ENCODE measurements around the gene RCC1. TPM values are rescaled to one million over a fixed set of nuclear protein-coding genes. Genes with fewer than 3 reads are reported as not detected.
A peak's percentile ranks its signal among the peaks of the same experiment; 100 is the strongest.

Gene RCC1
- total RNA-seq, 4 donors from 2014 or later = 14.7 to 18.3 (median 15.2) TPM

DNA sequence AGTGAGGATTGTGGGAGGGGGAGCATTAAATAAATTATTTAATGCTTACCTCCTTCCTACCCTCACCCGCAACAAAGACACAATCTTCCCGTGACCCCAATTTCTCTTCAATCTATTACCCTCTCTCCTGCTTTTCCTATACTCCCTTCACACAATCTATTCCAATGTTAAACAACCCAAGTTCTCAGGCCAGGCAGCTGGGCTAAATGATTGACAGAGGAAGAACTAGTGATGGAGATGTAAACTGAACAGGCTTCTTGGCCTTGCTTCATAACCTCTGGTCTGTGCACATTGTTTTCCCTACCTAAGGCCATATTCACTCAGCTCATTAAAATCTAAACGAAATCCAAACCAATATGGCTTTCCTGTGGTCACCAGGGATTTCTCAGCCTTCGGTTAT lies 3.9 kb upstream of the RCC1 start:
- TF ChIP-seq CTCF (IDR thresholded peaks at IDR 0.05) (no peak), POLR2A (IDR thresholded peaks at IDR 0.05) (no peak)
- no peak overlapping the region for H3K4me3 ChIP-seq (ENCODE audit: low read depth, poor library complexity, severe bottlenecking)
- DNase-seq (ENCODE audit: low spot score in 2 of 2) = no peak
- intact Hi-C loops (cut with DNase I; ENCODE audit: low total_unique reads) = no loop called here
- 68 to 71% methylated on average over 4 of the region's 4 CpGs for WGBS, 2 donors

- TF ChIP-seq CTCF (IDR thresholded peaks at IDR 0.05) (no peak), POLR2A (IDR thresholded peaks at IDR 0.05) (no peak)
- WGBS, 2 donors = 83% methylated on average over 3 of the region's 3 CpGs
- intact Hi-C loops (cut with DNase I; ENCODE audit: low total_unique reads) = no loop called here
Observed at GRCh38 chr1:28503117-28503516, 2.7 kb upstream of the RCC1 start.

DNA sequence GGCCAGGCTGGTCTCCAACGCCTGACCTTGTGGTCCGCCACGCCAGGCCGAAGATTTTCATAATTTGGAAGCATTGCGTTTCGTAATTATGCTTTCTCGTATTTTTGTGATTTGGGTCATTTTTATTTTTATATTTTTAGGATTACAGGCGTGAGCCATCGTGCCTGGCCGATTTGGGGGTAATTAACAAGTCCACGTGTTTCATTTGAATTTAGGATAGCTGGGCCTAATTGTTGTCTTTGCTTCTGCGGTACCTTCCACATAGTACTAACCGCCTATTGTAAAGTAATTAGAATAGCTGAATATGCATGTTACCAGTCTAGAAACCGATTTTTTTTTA lies 1.0 kb downstream of the RCC1 start:
- 1% methylated on average over 14 of the region's 14 CpGs for WGBS, 2 donors
- intact Hi-C loops (cut with DNase I; ENCODE audit: low total_unique reads) = no loop called here
- TF ChIP-seq CTCF (IDR thresholded peaks at IDR 0.05) (no peak), POLR2A (IDR thresholded peaks at IDR 0.05) (no peak)
- DNase-seq (ENCODE audit: low spot score in 2 of 2) = no peak
- peak overlapping the region; percentile 61 for H3K4me3 ChIP-seq (ENCODE audit: low read depth, poor library complexity, severe bottlenecking)

More at GRCh38 chr1:28503117-28503516, 2.7 kb upstream of the RCC1 start:
- H3K4me3 ChIP-seq (ENCODE audit: low read depth, poor library complexity, severe bottlenecking) = no peak overlapping the region
- DNase-seq (ENCODE audit: low spot score in 2 of 2) = no peak

- peak overlapping the region; percentile 61 for H3K4me3 ChIP-seq (ENCODE audit: low read depth, poor library complexity, severe bottlenecking)
- TF ChIP-seq CTCF (IDR thresholded peaks at IDR 0.05) (no peak), POLR2A (IDR thresholded peaks at IDR 0.05) (no peak)
- no peak for DNase-seq (ENCODE audit: low spot score in 2 of 2)
- intact Hi-C loops (cut with DNase I; ENCODE audit: low total_unique reads) = no loop called here
- WGBS, 2 donors = 4 to 5% methylated on average over 11 of the region's 11 CpGs
Observed at GRCh38 chr1:28507247-28507645, 1.4 kb downstream of the RCC1 start.

- 32 to 36% methylated on average over 10 of the region's 10 CpGs for WGBS, 2 donors
- intact Hi-C loops (cut with DNase I; ENCODE audit: low total_unique reads) = no loop called here
- TF ChIP-seq POLR2A (IDR thresholded peaks at IDR 0.05) (no peak), CTCF (IDR thresholded peaks at IDR 0.05) (no peak)
- no peak for DNase-seq (ENCODE audit: low spot score in 2 of 2)
- peak overlapping the region; percentile 61 for H3K4me3 ChIP-seq (ENCODE audit: low read depth, poor library complexity, severe bottlenecking)
Observed at GRCh38 chr1:28507646-28508434, 2.0 kb downstream of the RCC1 start.

- WGBS, 2 donors = 36 to 46% methylated on average over 5 of the region's 5 CpGs
- no peak for TF ChIP-seq CTCF (IDR thresholded peaks at IDR 0.05)
- TF ChIP-seq POLR2A (IDR thresholded peaks at IDR 0.05) = no peak
- intact Hi-C loops (cut with DNase I; ENCODE audit: low total_unique reads) = no loop called here
- no peak overlapping the region for H3K4me3 ChIP-seq (ENCODE audit: low read depth, poor library complexity, severe bottlenecking)
- no peak for DNase-seq (ENCODE audit: low spot score in 2 of 2)
Observed at GRCh38 chr1:28508435-28508754, 2.6 kb downstream of the RCC1 start.
